Measurements from ENCODE around the gene HAUS3. TPM values are rescaled to one million over a fixed set of nuclear protein-coding genes. Genes with fewer than 3 reads are reported as not detected.

Gene HAUS3
- total and polyA plus RNA-seq, 2 experiments from 2014 or later: 13.8 to 14.9 TPM

- Histone ChIP-seq H3K9me3 (ENCODE audit: low read depth) (no peaks in the 10 kb centered on the region), H3K4me3 (peak overlapping the region; percentile 99), H3K4me2 (ENCODE audit: unreplicated experiment) (peak overlapping the region; percentile 89), H3K9ac (peak overlapping the region; percentile 99), H3K9me2 (ENCODE audit: insufficient read depth) (no peaks in the 10 kb centered on the region), H3K27ac (peak overlapping the region; percentile 78), H3K27me3 (replicated peaks; ENCODE audit: insufficient read depth) (no peaks in the 10 kb centered on the region), H3K36me3 (ENCODE audit: low read depth) (no peaks in the 10 kb centered on the region), H3K79me2 (ENCODE audit: insufficient read depth) (peaks cover 55% of the 10 kb centered on the region), H2AFZ (peak overlapping the region; percentile 59; the same call in 1 of the 2 replicates), H3K4me1 (ENCODE audit: insufficient read depth) (0 out of 2 replicates have a peak, but pooled peaks cover 8% of the 10 kb centered on the region), H4K20me1 (ENCODE audit: insufficient read depth) (no peaks in the 10 kb centered on the region), H3F3A (ENCODE audit: insufficient read depth) (no peaks in the 10 kb centered on the region)
- WGBS, 2 experiments (ENCODE audit: low coverage in 1 of 2, low lambda C conversion rate in 2 of 2, missing lambda C conversion rate in 2 of 2): 9 to 11% methylated on average over 16 to 23 of the region's 23 CpGs
- in situ Hi-C loops (cut with MboI): no loop called here
- peak; percentile 53 for DNase-seq
- TF ChIP-seq EZH2 (IDR thresholded peaks at IDR 0.05; ENCODE audit: insufficient read depth, poor library complexity, severe bottlenecking) (no peak), EZH2phosphoT487 (IDR thresholded peaks at IDR 0.05; ENCODE audit: insufficient read depth, low read depth) (no peak)
Observed at GRCh38 chr4:2260344-2261109, 18.6 kb upstream of the HAUS3 start.

- Histone ChIP-seq H3K4me2 (ENCODE audit: unreplicated experiment) (peak overlapping the region; percentile 89), H3K79me2 (ENCODE audit: insufficient read depth) (peaks cover 60% of the 10 kb centered on the region), H3K27me3 (replicated peaks; ENCODE audit: insufficient read depth) (no peaks in the 10 kb centered on the region), H3K4me1 (ENCODE audit: insufficient read depth) (0 out of 2 replicates have a peak, but pooled peaks cover 8% of the 10 kb centered on the region), H3K4me3 (peak overlapping the region; percentile 99), H2AFZ (no peak overlapping the region), H3K27ac (no peak overlapping the region), H4K20me1 (ENCODE audit: insufficient read depth) (no peaks in the 10 kb centered on the region), H3K9ac (peak overlapping the region; percentile 99), H3F3A (ENCODE audit: insufficient read depth) (no peaks in the 10 kb centered on the region), H3K9me3 (ENCODE audit: low read depth) (no peaks in the 10 kb centered on the region), H3K9me2 (ENCODE audit: insufficient read depth) (no peaks in the 10 kb centered on the region), H3K36me3 (ENCODE audit: low read depth) (no peaks in the 10 kb centered on the region)
- in situ Hi-C loops (cut with MboI): no loop called here
- no peak for DNase-seq
- WGBS, 2 experiments (ENCODE audit: low coverage in 1 of 2, low lambda C conversion rate in 2 of 2, missing lambda C conversion rate in 2 of 2): 70 to 78% methylated on average over 10 to 15 of the region's 15 CpGs
- TF ChIP-seq EZH2 (IDR thresholded peaks at IDR 0.05; ENCODE audit: insufficient read depth, poor library complexity, severe bottlenecking): no peak
- TF ChIP-seq EZH2phosphoT487 (IDR thresholded peaks at IDR 0.05; ENCODE audit: insufficient read depth, low read depth): no peak
Observed at GRCh38 chr4:2259541-2260343, 17.8 kb upstream of the HAUS3 start.

DNA sequence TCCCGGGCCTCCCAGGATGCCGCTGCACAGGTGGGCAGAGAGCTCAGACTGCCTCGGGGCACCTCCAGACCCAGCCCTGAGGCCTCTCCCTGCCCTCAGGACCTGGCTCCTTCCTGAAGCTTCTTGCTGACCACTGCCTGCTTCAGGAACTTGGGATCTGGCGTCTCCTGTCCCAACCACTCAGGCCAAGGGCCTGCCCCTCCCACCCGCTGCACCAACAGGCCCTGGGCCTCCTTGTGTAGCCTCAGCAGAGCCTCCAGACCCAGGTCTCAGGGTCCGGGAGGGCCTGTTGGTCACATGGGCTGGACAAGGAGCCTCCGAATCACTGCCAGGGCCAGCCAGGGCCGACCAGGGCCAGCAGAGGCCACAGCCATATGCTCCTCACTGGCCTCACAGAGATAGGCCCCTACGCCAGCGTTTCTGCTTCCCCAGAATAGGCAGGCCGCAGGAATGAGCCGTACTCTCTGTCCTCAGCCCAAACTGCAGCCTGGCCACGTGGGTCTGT is 17.2 kb upstream of the HAUS3 start:
- no peak for TF ChIP-seq EZH2phosphoT487 (IDR thresholded peaks at IDR 0.05; ENCODE audit: insufficient read depth, low read depth)
- no peak for TF ChIP-seq EZH2 (IDR thresholded peaks at IDR 0.05; ENCODE audit: insufficient read depth, poor library complexity, severe bottlenecking)
- H3K4me1 ChIP-seq (ENCODE audit: insufficient read depth): 0 out of 2 replicates have a peak, but pooled peaks cover 8% of the 10 kb centered on the region
- H3K27ac ChIP-seq: no peak overlapping the region
- H3K9ac ChIP-seq: no peak overlapping the region
- H4K20me1 ChIP-seq (ENCODE audit: insufficient read depth): no peaks in the 10 kb centered on the region; the same call in 1 of the 2 replicates
- no peaks in the 10 kb centered on the region for H3K27me3 ChIP-seq (replicated peaks; ENCODE audit: insufficient read depth)
- in situ Hi-C loops (cut with MboI): no loop called here
- H3K9me3 ChIP-seq (ENCODE audit: low read depth): no peaks in the 10 kb centered on the region
- no peaks in the 10 kb centered on the region for H3K9me2 ChIP-seq (ENCODE audit: insufficient read depth)
- no peak overlapping the region for H3K4me3 ChIP-seq
- no peak overlapping the region for H2AFZ ChIP-seq
- 73 to 78% methylated on average over 13 of the region's 13 CpGs for WGBS, 2 experiments (ENCODE audit: low coverage in 1 of 2, low lambda C conversion rate in 2 of 2, missing lambda C conversion rate in 2 of 2)
- H3F3A ChIP-seq (ENCODE audit: insufficient read depth): no peaks in the 10 kb centered on the region
- peaks cover 4% of the 10 kb centered on the region; the same call in 1 of the 2 replicates for H3K36me3 ChIP-seq (ENCODE audit: low read depth)
- H3K4me2 ChIP-seq (ENCODE audit: unreplicated experiment): no peak overlapping the region
- DNase-seq: no peak
- H3K79me2 ChIP-seq (ENCODE audit: insufficient read depth): peaks cover 67% of the 10 kb centered on the region

Data from GM23248 (cell line).